Upper lobe of right lung (tissue), 1 donor: ENCODE data around the gene OSBP2. TPM values are rescaled to one million over a fixed set of nuclear protein-coding genes. Genes with fewer than 3 reads are reported as not detected.

Source experiments
- ATAC-seq: fragments of 200-7000 bp; cut with Tn5 transposase; one replicate; pipeline ENCODE4 v1.9.1; 2020; ENCODE audit warnings: mild to moderate bottlenecking, moderate library complexity
- DNase-seq: peaks from one replicate; pipeline ENCODE4 v3.0.0-alpha.2; 2020
- H3K27ac ChIP-seq: fragments of 200-600 bp; one replicate; pipeline ENCODE4 v1.8.0; 2022
- H3K27me3 ChIP-seq: fragments of 200-600 bp; one replicate; pipeline ENCODE4 v1.8.0; 2022; ENCODE audit warnings: mild to moderate bottlenecking
- H3K36me3 ChIP-seq: fragments of 200-600 bp; one replicate; pipeline ENCODE4 v1.8.0; 2022
- H3K4me1 ChIP-seq: fragments of 200-600 bp; one replicate; pipeline ENCODE4 v1.8.0; 2022
- H3K4me3 ChIP-seq: fragments of 200-600 bp; one replicate; pipeline ENCODE4 v1.8.0; 2022; ENCODE audit warnings: mild to moderate bottlenecking
- H3K9me3 ChIP-seq: fragments of 200-600 bp; one replicate; pipeline ENCODE4 v1.8.0; 2022
- CTCF ChIP-seq: fragments of 200-600 bp; IDR thresholded peaks from one replicate; pipeline ENCODE4 v1.8.0; 2022; ENCODE audit warnings: antibody characterized with exemption
- intact Hi-C: fragments of 100-400 bp; cut with DNase I; formaldehyde crosslinking; loops from one replicate; pipeline ENCODE4 v1.11.0; 2022
- total RNA-seq: library from RNA; stranded (reverse); fragmentation: NEBNext Ultra II Directional; extraction: Animal tissue kit (Norgen Biotek cat#: 25700); gene quantifications from one replicate; pipeline ENCODE4 v1.2.1, GENCODE V29; 2021
- donor health status: DM: no; HTN: yes; CAD: no; lungs with severe emphysema.

OSBP2 gene
- total RNA-seq, 1 donor from 2014 or later, result 6.0 TPM

- peaks cover 40% of the 10 kb centered on the region for H3K27me3 ChIP-seq
- H3K9me3 ChIP-seq, result no peaks in the 10 kb centered on the region
- no peak for TF ChIP-seq CTCF
- ATAC-seq (no peak), DNase-seq (peak; percentile 40)
- no peaks in the 10 kb centered on the region for H3K36me3 ChIP-seq
- intact Hi-C loops, result no loop called here
- H3K4me1 ChIP-seq, result peaks cover 11% of the 10 kb centered on the region
- peak overlapping the region; percentile 42 for H3K4me3 ChIP-seq
- H3K27ac ChIP-seq, result no peak overlapping the region
Measured at GRCh38 chr22:30823015-30823370, 128.3 kb downstream of the OSBP2 start.

GRCh38 chr22:30824096-30824495 lies 129.4 kb downstream of the OSBP2 start:
- Histone ChIP-seq H3K27ac (no peak overlapping the region), H3K27me3 (peaks cover 40% of the 10 kb centered on the region), H3K4me3 (no peak overlapping the region), H3K4me1 (peaks cover 11% of the 10 kb centered on the region), H3K36me3 (no peaks in the 10 kb centered on the region), H3K9me3 (no peaks in the 10 kb centered on the region)
- intact Hi-C loops, result no loop called here
- no peak for TF ChIP-seq CTCF
- DNase-seq, result peak; percentile 40
- ATAC-seq, result no peak

GRCh38 chr22:30824711-30825110 lies 130.0 kb downstream of the OSBP2 start:
- Histone ChIP-seq H3K4me3 (no peak overlapping the region), H3K27me3 (peaks cover 40% of the 10 kb centered on the region), H3K4me1 (peaks cover 11% of the 10 kb centered on the region), H3K27ac (no peak overlapping the region), H3K9me3 (no peaks in the 10 kb centered on the region), H3K36me3 (no peaks in the 10 kb centered on the region)
- no peak for TF ChIP-seq CTCF
- DNase-seq, result peak; percentile 13
- ATAC-seq, result no peak
- intact Hi-C loops, result no loop called here

DNA sequence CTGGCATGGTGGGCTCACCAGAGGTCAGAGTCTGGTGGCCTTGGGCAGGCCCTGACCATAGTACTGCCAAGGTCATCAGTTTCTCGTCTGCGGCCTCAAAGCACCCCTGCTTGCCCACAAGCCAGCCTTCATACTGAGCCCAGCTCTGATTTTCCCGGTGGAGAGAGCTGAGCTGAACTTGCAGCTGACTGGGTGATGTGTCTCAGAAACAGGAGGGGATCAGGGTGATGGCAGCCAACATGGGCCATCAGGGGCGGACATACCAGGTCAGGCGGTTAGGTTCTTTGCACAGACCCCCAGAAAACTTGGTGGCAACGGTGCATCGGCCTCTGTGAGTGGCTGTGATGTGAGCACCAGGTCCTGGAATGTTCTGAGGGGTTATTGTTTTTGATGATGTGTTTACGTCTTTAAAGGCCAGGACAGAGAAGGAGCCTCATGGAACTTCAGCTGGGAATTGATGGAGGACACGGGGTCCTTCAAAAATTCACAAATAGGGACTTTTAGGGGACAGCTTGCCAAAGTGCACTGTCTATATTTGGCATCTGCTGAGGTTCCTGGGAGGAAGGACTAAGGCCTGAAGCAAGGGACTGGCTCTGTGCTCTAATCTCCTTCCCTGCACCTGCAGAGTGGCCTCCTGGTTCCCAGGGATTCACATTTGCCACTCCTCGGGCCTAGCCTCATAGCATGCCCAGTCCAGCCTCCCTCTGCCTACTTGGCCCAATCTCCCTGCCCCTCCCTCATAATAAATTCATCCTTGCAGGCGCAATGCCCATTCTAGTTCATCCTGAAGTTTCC lies 131.2 kb downstream of the OSBP2 start:
- peak; percentile 19 for DNase-seq

DNA sequence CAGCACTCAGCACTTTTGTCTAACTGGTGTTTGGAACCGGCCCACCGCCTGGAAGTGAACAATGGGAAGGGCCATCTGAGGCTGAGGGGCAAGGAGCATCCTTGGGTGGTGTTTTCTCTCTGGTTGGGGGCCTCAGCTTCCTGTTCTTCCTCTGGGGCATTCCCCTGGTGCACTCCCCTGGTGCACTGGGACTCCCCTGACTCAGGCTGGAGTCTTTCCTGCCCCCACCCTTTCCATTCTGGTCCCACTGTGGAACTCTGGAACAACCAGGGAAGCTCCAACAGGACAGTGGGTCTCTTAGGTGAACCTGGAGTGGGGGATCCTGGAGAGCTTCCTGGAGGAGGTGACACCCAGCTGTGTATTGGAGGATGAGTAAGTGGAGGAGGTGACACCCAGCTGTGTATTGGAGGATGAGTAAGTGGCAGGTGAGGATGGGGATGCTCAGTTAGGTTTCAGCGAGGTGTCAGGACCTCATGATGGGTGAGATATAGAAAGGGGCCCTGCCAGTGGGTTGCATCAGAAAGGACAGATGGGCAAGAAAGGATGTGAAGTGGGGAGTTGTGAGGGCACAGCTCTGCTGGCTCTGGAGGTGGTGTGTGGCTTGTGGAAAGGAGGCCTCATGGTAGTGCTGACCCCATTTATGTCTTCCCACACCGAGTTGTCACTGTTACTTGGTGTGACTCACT lies 132.1 kb downstream of the OSBP2 start:
- H3K27ac ChIP-seq, result no peak overlapping the region
- no peak for ATAC-seq
- DNase-seq, result peak; percentile 40
- H3K27me3 ChIP-seq, result peaks cover 29% of the 10 kb centered on the region
- H3K36me3 ChIP-seq, result no peaks in the 10 kb centered on the region
- H3K4me3 ChIP-seq, result no peak overlapping the region
- no peaks in the 10 kb centered on the region for H3K9me3 ChIP-seq
- no peak for TF ChIP-seq CTCF
- H3K4me1 ChIP-seq, result peaks cover 11% of the 10 kb centered on the region
- intact Hi-C loops, result no loop called here

More for the DNA sequence above, 131.2 kb downstream of the OSBP2 start:
- no peak for ATAC-seq
- Histone ChIP-seq H3K27me3 (peaks cover 38% of the 10 kb centered on the region), H3K4me1 (peaks cover 11% of the 10 kb centered on the region), H3K36me3 (no peaks in the 10 kb centered on the region), H3K9me3 (no peaks in the 10 kb centered on the region), H3K27ac (no peak overlapping the region), H3K4me3 (no peak overlapping the region)
- no peak for TF ChIP-seq CTCF
- intact Hi-C loops, result no loop called here
